G401.6 (cell line): ENCODE results near the gene SYNGR3.

ENCODE experiments used
- FAIRE-seq: peaks from 2 replicates; lab custom pipeline; 2012; peaks lifted over from hg19 to GRCh38; lab: Jason Lieb, UNC

SYNGR3 gene

GRCh38 chr16:1976951-1977874, 12.6 kb upstream of the SYNGR3 start:
- no peak for FAIRE-seq

- no peak for FAIRE-seq
Measured at GRCh38 chr16:1977875-1978268, 11.9 kb upstream of the SYNGR3 start.

GRCh38 chr16:1978476-1979120, 11.2 kb upstream of the SYNGR3 start:
- FAIRE-seq: no peak

- FAIRE-seq: no peak
Measured at GRCh38 chr16:1979271-1980029, 10.3 kb upstream of the SYNGR3 start.

GRCh38 chr16:1980030-1980769, 9.6 kb upstream of the SYNGR3 start:
- no peak for FAIRE-seq

GRCh38 chr16:1980770-1981087, 9.0 kb upstream of the SYNGR3 start:
- FAIRE-seq: no peak

GRCh38 chr16:1981398-1981836, 8.4 kb upstream of the SYNGR3 start, which contains the start of gene NOXO1:
Gene NOXO1 (minus strand): TSS chr16:1981469. CDS start chr16:1981179, 290 bp downstream.
- no peak for FAIRE-seq

GRCh38 chr16:1982013-1982433, 7.7 kb upstream of the SYNGR3 start:
- no peak for FAIRE-seq

GRCh38 chr16:1982991-1983543, 6.7 kb upstream of the SYNGR3 start:
- no peak for FAIRE-seq

- no peak for FAIRE-seq
Measured at GRCh38 chr16:1983544-1984346, 6.0 kb upstream of the SYNGR3 start, which contains the start of gene GFER. Gene GFER (plus strand): TSS chr16:1984193. CDS start chr16:1984219, 26 bp downstream.

- FAIRE-seq: no peak
Measured at GRCh38 chr16:1984347-1985225, 5.2 kb upstream of the SYNGR3 start.

- no peak for FAIRE-seq
Measured at GRCh38 chr16:1985466-1986150, 4.2 kb upstream of the SYNGR3 start.

GRCh38 chr16:1987198-1987597, 2.6 kb upstream of the SYNGR3 start:
- no peak for FAIRE-seq

GRCh38 chr16:1990101-1990350, 256 bp downstream of the SYNGR3 start:
- FAIRE-seq: no peak

- FAIRE-seq: no peak
Measured at GRCh38 chr16:1990351-1991134, 773 bp downstream of the SYNGR3 start.

GRCh38 chr16:1991135-1991551, 1.4 kb downstream of the SYNGR3 start:
- FAIRE-seq: no peak

GRCh38 chr16:1991588-1991947, 1.8 kb downstream of the SYNGR3 start:
- FAIRE-seq: no peak

GRCh38 chr16:1991948-1992703, 2.4 kb downstream of the SYNGR3 start:
- no peak for FAIRE-seq
